Tibial nerve (tissue), 4 donors: ENCODE results near the gene MXD3.

ENCODE experiments used
- CTCF ChIP-seq, 5 experiments: fragments of 200-600 bp in 3 of 5; fragments of 450-650 bp in 2 of 5; sonication (generic) in 3 of 5; IDR thresholded peaks; one replicate each; pipeline ENCODE4 v1.5.1; 2016 to 2019; ENCODE audit warnings: antibody characterized with exemption in 5 of 5, mild to moderate bottlenecking in 3 of 5, moderate library complexity in 2 of 5
- EP300 ChIP-seq, 2 donors: sonication (generic); formaldehyde crosslinking; IDR thresholded peaks; one replicate each; pipeline ENCODE4 v1.6.1; 2017; ENCODE audit warnings: antibody characterized with exemption in 2 of 2, mild to moderate bottlenecking in 1 of 2
- POLR2A ChIP-seq, 2 donors: fragments of 450-650 bp; IDR thresholded peaks; one replicate each; pipeline ENCODE4 v1.6.1; 2017; ENCODE audit warnings: antibody characterized with exemption in 2 of 2, mild to moderate bottlenecking in 2 of 2, moderate library complexity in 2 of 2

GRCh38 chr5:177276886-177277285, 34.8 kb downstream of the MXD3 start:
- TF ChIP-seq CTCF (IDR thresholded peaks at IDR 0.05) (no peak), POLR2A (IDR thresholded peaks at IDR 0.05) (no peak), EP300 (IDR thresholded peaks at IDR 0.05) (no peak)
